ENCODE results near the gene RSPO1.
"Not testable (repeated sequence)": the region's sequence is repeated elsewhere in the genome, so short reads cannot be mapped to it uniquely, and the experiment has no call there.

Gene RSPO1

GRCh38 chr1:37606481-37607263 is 28.0 kb downstream of the RSPO1 start:
- Histone ChIP-seq H3K27me3 (ENCODE audit: control insufficient read depth, insufficient read depth, low read length) (peaks cover 10% of the 10 kb centered on the region), H3K9me3 (ENCODE audit: control insufficient read depth, low read length) (no peaks in the 10 kb centered on the region), H3K4me3 (ENCODE audit: low read length) (no peak overlapping the region), H3K4me1 (ENCODE audit: control insufficient read depth, insufficient read depth, low read length) (no peaks in the 10 kb centered on the region), H3K9ac (ENCODE audit: low read length) (no peak overlapping the region), H3K36me3 (ENCODE audit: control insufficient read depth, insufficient read depth, low read length) (no peaks in the 10 kb centered on the region)

DNA sequence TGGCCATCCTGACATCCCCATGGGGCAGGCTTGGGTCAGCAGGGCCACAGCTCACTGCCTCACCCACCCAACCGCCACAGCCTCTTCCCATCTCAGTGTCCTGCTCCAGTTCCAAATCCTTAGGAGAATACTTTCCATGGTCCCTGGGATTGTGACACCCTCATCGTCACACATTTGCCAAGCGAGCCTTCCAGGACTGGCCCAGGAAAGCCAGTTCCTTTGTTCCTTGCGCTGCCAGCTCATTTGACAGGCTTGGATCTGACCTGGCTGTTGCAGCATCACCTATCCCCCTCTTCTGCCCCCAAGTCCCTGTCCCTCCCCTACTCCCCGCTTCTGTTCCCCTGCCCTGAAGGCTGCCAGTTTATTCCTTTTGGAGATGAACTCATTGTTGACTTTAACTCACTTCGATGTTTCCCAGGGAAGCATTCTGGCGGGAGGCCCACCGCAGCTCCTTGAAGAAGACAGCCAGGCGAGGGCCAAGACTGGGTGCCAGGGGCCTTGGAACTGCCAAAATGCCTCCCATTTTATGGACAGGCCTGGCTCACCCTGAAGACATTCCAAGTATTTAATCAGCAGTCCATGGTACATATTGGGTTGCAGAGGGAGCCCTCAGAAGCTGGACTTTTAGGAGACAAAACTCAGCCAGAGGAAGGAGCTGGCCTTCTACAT is 28.8 kb downstream of the RSPO1 start:
- H3K9me3 ChIP-seq (ENCODE audit: control insufficient read depth, low read length), result no peaks in the 10 kb centered on the region
- no peak overlapping the region for H3K4me3 ChIP-seq (ENCODE audit: low read length)
- H3K4me1 ChIP-seq (ENCODE audit: control insufficient read depth, insufficient read depth, low read length), result no peaks in the 10 kb centered on the region
- peaks cover 10% of the 10 kb centered on the region for H3K27me3 ChIP-seq (ENCODE audit: control insufficient read depth, insufficient read depth, low read length)
- H3K9ac ChIP-seq (ENCODE audit: low read length), result no peak overlapping the region
- H3K36me3 ChIP-seq (ENCODE audit: control insufficient read depth, insufficient read depth, low read length), result no peaks in the 10 kb centered on the region

DNA sequence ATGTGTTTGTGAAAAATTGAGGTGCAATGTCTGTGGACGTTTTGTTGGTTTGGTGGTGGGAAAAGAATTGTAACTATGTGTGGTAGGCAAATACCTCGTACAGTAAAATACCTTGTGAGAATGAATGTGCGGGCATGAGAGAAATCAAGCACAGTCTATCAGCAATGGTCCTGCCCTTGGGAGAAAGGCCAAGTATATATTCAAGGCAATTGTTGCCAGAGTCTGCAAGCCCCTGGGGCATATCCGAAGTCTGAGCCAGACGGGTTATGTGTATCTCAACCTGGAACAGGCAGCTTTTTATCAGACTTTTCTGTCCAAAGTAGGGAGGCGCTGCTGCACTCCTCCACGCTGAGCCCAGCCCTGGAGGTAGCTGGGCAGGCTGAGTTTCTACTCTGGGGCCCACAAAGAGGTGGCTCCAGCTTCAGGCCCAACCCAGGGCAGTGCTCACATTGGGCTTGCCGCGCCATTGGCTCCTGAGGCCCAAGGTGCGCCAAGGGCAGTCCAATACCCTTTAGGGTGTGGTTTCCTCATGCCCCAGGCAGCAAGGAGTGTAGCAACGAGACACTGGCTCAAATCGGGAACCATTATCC is 29.5 kb downstream of the RSPO1 start:
- Histone ChIP-seq H3K36me3 (ENCODE audit: control insufficient read depth, insufficient read depth, low read length) (no peaks in the 10 kb centered on the region), H3K9ac (ENCODE audit: low read length) (no peak overlapping the region), H3K27me3 (ENCODE audit: control insufficient read depth, insufficient read depth, low read length) (peaks cover 10% of the 10 kb centered on the region), H3K4me3 (ENCODE audit: low read length) (no peak overlapping the region), H3K9me3 (ENCODE audit: control insufficient read depth, low read length) (no peaks in the 10 kb centered on the region), H3K4me1 (ENCODE audit: control insufficient read depth, insufficient read depth, low read length) (no peaks in the 10 kb centered on the region)

GRCh38 chr1:37602750-37603694 is 31.7 kb downstream of the RSPO1 start:
- no peaks in the 10 kb centered on the region for H3K36me3 ChIP-seq (ENCODE audit: control insufficient read depth, insufficient read depth, low read length)
- H3K9me3 ChIP-seq (ENCODE audit: control insufficient read depth, low read length), result no peaks in the 10 kb centered on the region
- H3K27me3 ChIP-seq (ENCODE audit: control insufficient read depth, insufficient read depth, low read length), result peaks cover 4% of the 10 kb centered on the region
- H3K4me3 ChIP-seq (ENCODE audit: low read length), result no peak overlapping the region
- H3K4me1 ChIP-seq (ENCODE audit: control insufficient read depth, insufficient read depth, low read length), result no peaks in the 10 kb centered on the region
- no peak overlapping the region for H3K9ac ChIP-seq (ENCODE audit: low read length)

DNA sequence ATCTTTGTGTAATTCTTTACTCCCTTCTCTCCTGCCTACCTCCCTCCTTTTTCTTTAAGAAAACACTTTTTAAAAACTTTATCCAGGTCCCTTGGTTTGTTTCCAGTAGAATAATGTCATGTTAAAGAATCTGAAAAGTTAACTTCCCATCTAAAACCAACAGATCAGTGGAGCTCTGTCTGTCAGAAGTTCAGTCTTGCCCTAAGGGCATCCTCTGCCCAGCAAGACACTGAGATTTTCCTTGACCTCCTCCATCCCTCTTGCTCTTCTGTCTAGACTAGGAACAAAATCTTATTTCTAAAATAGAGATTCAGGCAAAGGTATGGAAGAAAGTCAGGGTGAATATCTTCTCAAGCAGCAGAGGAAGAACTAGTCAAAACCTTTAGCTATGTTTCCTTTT is 33.3 kb downstream of the RSPO1 start:
- Histone ChIP-seq H3K4me3 (ENCODE audit: low read length) (no peak overlapping the region), H3K36me3 (ENCODE audit: control insufficient read depth, insufficient read depth, low read length) (no peaks in the 10 kb centered on the region), H3K4me1 (ENCODE audit: control insufficient read depth, insufficient read depth, low read length) (peaks cover under 1% of the 10 kb centered on the region), H3K9ac (ENCODE audit: low read length) (no peak overlapping the region), H3K9me3 (ENCODE audit: control insufficient read depth, low read length) (no peaks in the 10 kb centered on the region), H3K27me3 (ENCODE audit: control insufficient read depth, insufficient read depth, low read length) (no peaks in the 10 kb centered on the region)

GRCh38 chr1:37599940-37600339 is 34.8 kb downstream of the RSPO1 start:
- Histone ChIP-seq H3K27me3 (ENCODE audit: control insufficient read depth, insufficient read depth, low read length) (no peaks in the 10 kb centered on the region), H3K4me1 (ENCODE audit: control insufficient read depth, insufficient read depth, low read length) (peaks cover 8% of the 10 kb centered on the region), H3K4me3 (ENCODE audit: low read length) (no peak overlapping the region), H3K9ac (ENCODE audit: low read length) (no peak overlapping the region), H3K9me3 (ENCODE audit: control insufficient read depth, low read length) (no peaks in the 10 kb centered on the region), H3K36me3 (ENCODE audit: control insufficient read depth, insufficient read depth, low read length) (no peaks in the 10 kb centered on the region)

DNA sequence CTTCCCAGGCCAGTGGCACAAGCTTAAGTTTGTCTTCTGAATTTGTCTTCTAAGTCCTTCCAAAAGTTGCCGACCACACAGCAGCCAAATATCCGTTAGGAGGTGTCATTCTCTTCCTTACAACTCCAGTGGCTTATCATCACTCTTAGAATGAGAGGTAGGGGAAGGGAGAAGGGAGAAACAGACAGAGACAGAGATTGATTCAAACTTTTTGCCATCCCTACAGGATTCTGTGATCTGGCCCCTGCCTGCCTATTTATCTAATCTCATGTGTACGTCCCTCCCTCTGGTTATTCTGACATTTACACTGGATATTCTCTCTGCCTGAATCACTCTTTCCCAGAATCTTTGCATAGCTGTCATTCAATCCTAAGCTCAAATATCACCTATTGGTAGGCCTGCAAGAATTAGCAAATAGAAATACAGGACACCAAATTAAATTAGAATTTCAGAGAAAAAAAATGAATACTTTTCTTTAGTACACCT is 38.5 kb downstream of the RSPO1 start:
- H3K27me3 ChIP-seq (ENCODE audit: control insufficient read depth, insufficient read depth, low read length), result no peaks in the 10 kb centered on the region
- H3K4me3 ChIP-seq (ENCODE audit: low read length), result peak overlapping the region; percentile 64
- H3K9ac ChIP-seq (ENCODE audit: low read length), result peak overlapping the region; percentile 75
- H3K9me3 ChIP-seq (ENCODE audit: control insufficient read depth, low read length), result no peaks in the 10 kb centered on the region
- no peaks in the 10 kb centered on the region for H3K36me3 ChIP-seq (ENCODE audit: control insufficient read depth, insufficient read depth, low read length)
- peaks cover 13% of the 10 kb centered on the region for H3K4me1 ChIP-seq (ENCODE audit: control insufficient read depth, insufficient read depth, low read length)

DNA sequence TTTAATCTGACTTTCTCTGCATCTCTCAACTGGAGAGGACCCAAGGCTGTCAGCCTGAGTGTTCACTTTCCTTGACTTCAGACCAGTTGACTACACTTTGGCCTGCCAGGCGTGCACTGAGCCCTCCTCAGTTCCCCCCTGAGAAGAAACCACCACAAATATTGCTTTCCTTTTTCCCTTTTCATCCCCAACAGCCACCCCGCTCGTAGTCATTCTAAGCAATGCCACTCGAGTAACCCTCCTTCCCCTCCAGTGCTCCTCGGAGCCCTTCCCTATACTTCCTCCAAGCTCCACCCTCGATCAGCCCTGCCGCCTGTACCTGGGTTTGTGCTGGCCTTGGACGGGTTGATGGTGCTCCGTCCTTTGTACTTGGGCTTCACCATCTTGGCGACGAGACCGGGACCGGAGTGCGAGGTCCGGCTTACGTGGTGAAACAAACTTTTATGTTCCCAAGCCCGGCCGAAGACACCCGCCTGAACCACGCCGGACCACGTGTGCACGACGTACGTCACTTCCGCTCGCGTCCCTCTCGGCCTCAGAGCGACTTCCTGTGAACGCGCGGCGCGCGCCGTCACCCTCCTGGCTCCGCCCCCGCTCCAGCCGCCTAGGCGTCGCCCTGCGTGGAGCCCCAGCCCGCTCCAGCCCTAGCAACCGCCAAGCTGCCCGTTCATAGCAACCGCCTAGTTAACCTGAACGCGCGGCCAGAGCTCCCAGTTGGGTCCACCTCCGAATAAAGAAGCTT is 39.1 kb downstream of the RSPO1 start, which contains the start of gene GNL2:
GNL2 (minus strand) TSS at position 498 of the 742 bp plus-strand sequence; CDS start at position 383, 115 bp downstream.
- peak within 1 kb of the TSS; percentile 75 for H3K9ac ChIP-seq (ENCODE audit: low read length)

DNA sequence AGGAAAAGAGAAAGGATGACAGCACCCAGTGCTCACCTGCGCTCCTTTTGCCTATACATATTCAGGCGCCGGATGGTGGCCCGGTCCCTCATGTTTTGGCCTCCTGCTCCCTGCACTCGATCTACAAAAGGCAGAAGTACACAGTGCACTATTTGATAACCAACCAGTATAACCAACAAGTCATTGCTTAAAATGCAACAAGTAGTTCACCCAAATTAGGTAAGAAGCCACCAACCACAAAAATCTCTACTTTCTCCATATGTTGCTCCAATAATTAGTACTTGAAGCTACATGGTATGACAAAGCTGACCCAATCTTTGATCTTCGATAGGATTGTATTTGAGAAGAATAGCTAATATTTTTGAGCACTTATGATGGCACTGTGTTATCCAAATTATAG is 41.0 kb downstream of the RSPO1 start:
- no peak overlapping the region for H3K4me3 ChIP-seq (ENCODE audit: low read length)
- H3K4me1 ChIP-seq (ENCODE audit: control insufficient read depth, insufficient read depth, low read length), result peaks cover 13% of the 10 kb centered on the region
- H3K36me3 ChIP-seq (ENCODE audit: control insufficient read depth, insufficient read depth, low read length), result no peaks in the 10 kb centered on the region
- no peaks in the 10 kb centered on the region for H3K27me3 ChIP-seq (ENCODE audit: control insufficient read depth, insufficient read depth, low read length)
- H3K9me3 ChIP-seq (ENCODE audit: control insufficient read depth, low read length), result no peaks in the 10 kb centered on the region
- H3K9ac ChIP-seq (ENCODE audit: low read length), result no peak overlapping the region

More for the DNA sequence above, 39.1 kb downstream of the RSPO1 start, which contains the start of gene GNL2:
- Histone ChIP-seq H3K4me3 (ENCODE audit: low read length) (peak within 1 kb of the TSS; percentile 64), H3K36me3 (ENCODE audit: control insufficient read depth, insufficient read depth, low read length) (no peaks in the 10 kb centered on the region), H3K4me1 (ENCODE audit: control insufficient read depth, insufficient read depth, low read length) (peaks cover 13% of the 10 kb centered on the region), H3K27me3 (ENCODE audit: control insufficient read depth, insufficient read depth, low read length) (no peaks in the 10 kb centered on the region), H3K9me3 (ENCODE audit: control insufficient read depth, low read length) (no peaks in the 10 kb centered on the region)

DNA sequence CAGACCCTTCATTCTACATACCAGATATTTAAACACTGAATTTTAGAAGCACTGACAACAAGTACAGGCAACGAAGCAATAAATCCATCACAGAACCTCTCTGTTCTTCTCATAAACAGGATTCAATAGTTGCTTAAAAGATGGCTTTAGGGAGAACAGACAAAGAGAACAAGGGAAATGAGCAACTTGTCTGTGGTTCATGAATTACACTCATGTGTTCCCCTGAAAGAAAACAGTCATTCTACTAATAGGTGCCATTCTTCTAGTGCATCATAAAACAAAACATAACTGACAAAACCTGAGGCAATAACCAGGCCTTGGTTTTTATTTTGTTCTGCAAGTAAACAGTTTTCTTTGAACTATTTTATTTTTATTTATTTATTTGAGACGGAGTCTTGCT is 45.8 kb downstream of the RSPO1 start:
- H3K27me3 ChIP-seq (ENCODE audit: control insufficient read depth, insufficient read depth, low read length), result no peaks in the 10 kb centered on the region
- H3K9ac ChIP-seq (ENCODE audit: low read length), result no peak overlapping the region
- no peaks in the 10 kb centered on the region for H3K36me3 ChIP-seq (ENCODE audit: control insufficient read depth, insufficient read depth, low read length)
- H3K4me1 ChIP-seq (ENCODE audit: control insufficient read depth, insufficient read depth, low read length), result no peaks in the 10 kb centered on the region
- H3K4me3 ChIP-seq (ENCODE audit: low read length), result no peak overlapping the region
- no peaks in the 10 kb centered on the region for H3K9me3 ChIP-seq (ENCODE audit: control insufficient read depth, low read length)

DNA sequence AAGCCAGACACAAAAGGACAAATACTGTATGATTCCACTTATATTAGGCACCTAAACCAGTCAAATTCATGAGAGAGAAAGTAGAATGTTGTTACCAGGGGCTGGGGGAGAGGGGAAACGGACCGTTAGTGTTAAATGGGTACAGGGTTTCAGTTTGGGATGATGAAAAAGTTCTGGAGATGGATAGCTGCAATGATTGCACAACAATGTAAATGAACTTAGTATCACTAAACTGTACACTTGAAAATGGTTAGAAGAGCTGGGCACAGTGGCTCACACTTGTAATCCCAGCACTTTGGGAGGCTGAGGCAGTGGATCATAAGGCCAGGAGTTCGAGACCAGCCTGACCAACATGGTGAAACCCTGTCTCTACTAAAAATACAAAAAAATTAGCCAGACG is 50.1 kb downstream of the RSPO1 start:
- not testable (repeated sequence) for H3K4me3 ChIP-seq (ENCODE audit: low read length); H3K9ac ChIP-seq (ENCODE audit: low read length); H3K9me3 ChIP-seq (ENCODE audit: control insufficient read depth, low read length); H3K36me3 ChIP-seq (ENCODE audit: control insufficient read depth, insufficient read depth, low read length); H3K4me1 ChIP-seq (ENCODE audit: control insufficient read depth, insufficient read depth, low read length); H3K27me3 ChIP-seq (ENCODE audit: control insufficient read depth, insufficient read depth, low read length)

All from mucosa of stomach (tissue), 1 donor.